SHP77 (cell line): ENCODE measurements around the gene MICB.
"Not testable (repeated sequence)": the region's sequence is repeated elsewhere in the genome, so short reads cannot be mapped to it uniquely, and the experiment has no call there.

Experiments
- DNase-seq, 2 experiments: peaks; one replicate each; lab custom pipeline; 2025; lab: John Stamatoyannopoulos, UW

MICB gene

DNA sequence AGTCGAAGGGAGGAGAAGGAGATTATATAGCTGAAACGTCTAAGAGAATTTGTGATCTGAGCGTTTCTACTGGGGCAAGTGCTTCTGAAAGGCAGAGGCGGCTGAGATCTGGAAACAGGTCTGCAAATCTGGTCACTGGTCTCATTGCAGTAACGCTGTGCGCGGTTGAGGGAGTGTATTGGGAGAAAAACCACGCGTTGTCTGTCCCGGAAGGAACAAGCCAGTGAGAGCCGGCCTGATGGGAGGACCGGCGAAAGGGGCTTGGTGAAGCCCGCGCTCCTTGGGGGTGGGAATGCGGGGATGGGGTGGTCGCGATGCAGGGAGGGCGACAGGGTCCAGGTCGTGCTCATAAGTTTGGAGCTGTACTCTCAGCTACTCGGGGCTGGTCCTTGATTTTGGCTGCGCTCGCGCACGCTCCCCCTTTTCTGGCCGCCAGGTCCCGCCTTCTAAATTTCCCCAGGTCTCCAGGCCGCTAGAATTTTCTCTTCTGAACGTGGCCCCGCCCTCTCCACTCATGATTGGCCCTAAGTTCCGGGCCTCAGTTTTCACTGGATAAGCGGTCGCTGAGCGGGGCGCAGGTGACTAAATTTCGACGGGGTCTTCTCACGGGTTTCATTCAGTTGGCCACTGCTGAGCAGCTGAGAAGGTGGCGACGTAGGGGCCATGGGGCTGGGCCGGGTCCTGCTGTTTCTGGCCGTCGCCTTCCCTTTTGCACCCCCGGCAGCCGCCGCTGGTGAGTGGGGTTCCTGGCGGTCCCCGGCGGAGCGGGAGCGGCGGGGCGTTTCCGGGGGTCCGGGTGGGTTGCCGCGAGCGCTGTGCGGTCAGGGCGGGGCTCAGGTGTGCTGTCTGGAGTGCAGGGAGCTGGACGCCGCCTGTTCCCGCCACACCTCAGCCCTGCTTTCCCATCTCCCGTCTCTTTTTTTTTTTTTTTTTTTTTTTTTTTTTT lies at the start of gene MICB:
TSS of gene MICB (plus strand) at position 615 of the 946 bp plus-strand sequence. CDS start at position 664, 49 bp downstream.
- no peak for DNase-seq

DNA sequence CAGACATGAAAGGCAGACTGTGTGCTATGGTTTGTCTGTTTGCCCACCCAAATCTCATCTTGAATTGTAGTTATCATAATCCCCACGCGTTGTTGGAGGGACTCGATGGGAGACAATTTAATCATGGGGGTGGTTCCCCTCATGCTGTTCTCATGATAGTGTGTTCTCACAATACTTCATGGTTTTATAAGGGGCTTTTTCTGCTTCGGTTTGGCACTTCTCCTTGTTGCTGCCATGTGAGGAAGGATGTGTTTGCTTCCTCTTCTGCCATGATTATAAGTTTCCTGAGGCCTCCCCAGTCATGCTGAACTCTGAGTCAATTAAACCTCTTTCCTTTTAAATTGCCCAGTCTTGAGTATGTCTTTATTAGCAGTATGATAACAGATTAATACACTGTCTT lies 47.2 kb upstream of the MICB start:
- DNase-seq = no peak

- DNase-seq = no peak
These were observed 45.1 kb upstream of the MICB start for GRCh38 chr6:31452859-31453258.

DNA sequence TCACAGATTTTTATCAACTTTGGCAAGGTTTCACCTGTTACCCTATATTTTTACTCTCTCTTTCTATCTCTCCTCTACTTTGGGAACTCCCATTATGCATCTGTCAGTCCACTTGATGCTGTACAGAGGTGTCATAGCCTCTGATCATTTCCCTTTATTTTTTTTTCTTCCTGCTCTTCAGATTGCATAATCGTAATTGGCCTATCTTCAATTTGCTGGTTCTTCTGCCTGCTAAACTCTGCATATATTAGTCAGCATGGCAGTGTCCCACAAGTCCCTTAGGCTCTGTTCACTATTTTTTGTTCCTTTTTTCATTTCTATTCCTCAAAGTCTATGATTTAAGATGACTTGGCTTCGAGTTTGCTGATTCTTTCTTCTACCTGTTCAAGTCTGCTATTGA lies 44.7 kb upstream of the MICB start:
- no peak for DNase-seq

DNA sequence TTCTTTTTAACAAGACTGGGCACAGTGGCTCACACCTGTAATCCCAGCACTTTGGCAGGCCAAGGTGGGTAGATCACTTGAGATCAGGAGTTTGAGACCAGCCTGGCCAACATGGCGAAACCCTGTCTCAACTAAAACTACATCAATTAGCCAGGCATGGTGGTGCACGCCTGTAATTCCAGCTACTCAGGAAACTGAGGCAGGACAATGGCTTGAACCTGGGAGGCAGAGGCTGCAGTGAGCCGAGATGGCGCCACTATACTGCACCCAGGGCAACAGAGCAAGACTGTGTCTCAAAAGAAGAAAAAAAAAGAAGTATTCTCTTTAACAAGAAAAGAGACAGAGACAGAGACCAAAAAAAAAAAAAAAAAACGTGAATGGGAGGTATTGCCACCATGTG lies 38.1 kb upstream of the MICB start:
- DNase-seq = not testable (repeated sequence)

GRCh38 chr6:31460361-31461025 lies 37.5 kb upstream of the MICB start:
- DNase-seq = no peak

- no peak for DNase-seq
These were observed 35.6 kb upstream of the MICB start for GRCh38 chr6:31462026-31462963.

GRCh38 chr6:31462964-31463870 lies 34.7 kb upstream of the MICB start:
- DNase-seq = no peak

DNA sequence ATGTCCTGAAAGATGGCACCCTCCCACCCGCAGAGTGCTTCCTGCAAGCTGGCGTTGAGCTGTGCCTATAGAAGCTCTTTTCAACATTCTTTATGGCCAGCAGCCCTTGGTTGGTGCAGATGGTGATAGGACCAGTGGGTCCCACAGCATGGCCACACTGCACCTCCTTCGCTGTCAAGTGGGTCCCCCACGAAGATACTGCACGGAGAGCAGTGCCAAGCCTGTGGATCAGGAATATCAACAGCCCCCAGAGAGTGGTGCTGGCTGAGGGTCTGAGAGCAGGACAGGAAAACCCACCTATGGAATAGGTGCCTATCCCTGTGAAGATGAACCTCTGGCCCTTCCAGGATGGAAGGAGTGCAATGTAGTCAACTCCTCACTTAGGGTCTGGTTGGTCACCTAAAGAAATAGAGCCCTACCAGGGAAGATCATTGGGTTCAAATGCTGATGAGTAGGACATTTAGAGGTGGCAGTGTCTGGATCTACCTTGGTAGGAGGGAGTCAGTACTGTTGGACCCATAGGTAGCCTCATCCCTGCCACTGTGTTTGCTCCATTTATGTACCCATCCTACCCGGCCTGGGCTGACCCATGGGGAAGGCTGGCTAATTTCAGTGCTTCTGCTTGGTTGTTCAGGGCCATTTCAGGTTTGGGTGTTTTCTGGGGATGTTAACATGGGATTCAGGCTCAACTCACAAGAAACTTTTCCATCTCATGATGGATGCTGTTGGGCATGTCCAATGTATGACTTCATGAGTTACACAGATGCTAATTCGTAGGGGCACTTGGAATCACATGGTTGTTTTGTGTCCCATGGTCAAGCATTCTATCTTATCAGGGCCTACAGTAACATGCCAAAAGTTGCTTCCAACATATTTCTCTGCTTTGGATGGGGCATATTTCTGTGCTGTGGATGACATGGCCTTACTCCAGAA lies 33.4 kb upstream of the MICB start:
- DNase-seq = no peak

DNA sequence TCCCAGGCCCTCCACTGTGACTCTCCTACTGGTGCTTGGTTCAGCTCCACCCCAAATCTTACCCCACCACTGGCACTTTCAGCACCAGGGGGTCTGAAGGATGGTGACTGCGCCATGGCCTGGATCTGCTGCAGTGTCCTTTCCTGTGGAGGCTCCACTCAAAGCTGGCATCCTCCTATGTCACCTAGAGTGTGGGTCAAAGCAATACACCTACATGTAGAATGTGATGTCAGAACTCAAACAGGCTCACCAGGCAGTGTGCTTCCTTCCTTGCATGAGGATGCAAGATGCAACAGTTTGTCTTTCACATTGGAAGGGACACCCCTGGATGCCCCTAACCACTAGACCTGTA lies 32.8 kb upstream of the MICB start:
- no peak for DNase-seq

DNA sequence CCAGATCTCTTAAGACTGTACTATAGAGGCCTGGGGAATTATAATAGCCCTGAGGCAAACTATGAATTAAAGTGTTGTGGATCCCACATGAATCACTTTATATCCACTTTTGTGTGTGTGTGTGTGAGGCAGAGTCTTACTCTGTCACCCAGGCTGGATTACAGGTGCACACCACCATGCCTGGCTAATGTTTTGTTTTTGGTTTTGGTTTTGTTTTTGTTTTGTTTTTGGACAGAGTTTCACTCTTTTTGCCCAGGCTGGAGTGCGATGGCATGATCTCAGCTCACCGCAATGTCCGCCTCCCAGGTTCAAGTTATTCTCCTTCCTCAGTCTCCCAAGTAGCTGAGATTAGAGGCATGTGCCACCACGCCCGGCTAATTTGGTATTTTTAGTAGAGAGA lies 32.2 kb upstream of the MICB start:
- DNase-seq = no peak

DNA sequence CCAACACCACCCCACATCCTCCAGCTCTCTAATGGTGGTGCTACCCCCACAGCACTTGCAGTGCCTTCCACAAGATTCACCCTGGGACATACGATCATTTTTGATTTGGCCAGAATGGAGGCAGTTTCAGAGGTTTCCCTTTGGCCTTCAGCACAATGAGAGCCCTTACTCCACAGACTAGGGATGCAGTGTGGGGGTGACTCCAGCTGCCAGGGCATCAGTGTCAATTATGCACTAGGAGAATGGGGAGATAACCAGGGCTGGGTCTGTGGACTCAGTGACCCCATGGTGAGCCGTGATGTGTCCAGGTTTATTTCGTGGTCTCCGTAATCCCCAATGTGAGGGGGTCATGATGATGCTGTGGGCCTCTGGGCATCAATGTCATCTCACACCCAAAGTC lies 31.5 kb upstream of the MICB start:
- no peak for DNase-seq

GRCh38 chr6:31467151-31467550 lies 30.8 kb upstream of the MICB start:
- DNase-seq = no peak

- DNase-seq = no peak
These were observed 29.6 kb upstream of the MICB start for GRCh38 chr6:31468311-31468710.

GRCh38 chr6:31470801-31471200 lies 27.1 kb upstream of the MICB start:
- DNase-seq = no peak

DNA sequence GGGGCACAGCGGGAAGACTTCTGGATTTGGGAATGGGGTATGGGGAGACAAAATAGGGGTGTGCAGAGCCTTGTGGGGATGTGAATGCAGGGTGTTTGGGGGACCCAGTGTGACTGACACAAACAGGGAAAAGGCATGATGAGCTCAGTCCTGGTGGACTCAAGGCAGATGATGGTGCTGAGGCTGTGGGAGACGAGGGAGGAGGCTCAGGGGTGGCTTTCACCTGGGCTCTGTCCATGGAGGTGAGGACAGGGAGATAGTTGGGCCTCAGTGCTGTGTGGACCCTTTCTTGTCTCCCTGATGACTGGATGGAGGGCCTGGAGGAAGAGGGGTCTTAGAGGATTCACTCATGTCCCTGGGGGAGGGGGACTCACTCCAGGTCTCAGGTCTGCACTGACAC lies 26.2 kb upstream of the MICB start:
- no peak for DNase-seq

DNA sequence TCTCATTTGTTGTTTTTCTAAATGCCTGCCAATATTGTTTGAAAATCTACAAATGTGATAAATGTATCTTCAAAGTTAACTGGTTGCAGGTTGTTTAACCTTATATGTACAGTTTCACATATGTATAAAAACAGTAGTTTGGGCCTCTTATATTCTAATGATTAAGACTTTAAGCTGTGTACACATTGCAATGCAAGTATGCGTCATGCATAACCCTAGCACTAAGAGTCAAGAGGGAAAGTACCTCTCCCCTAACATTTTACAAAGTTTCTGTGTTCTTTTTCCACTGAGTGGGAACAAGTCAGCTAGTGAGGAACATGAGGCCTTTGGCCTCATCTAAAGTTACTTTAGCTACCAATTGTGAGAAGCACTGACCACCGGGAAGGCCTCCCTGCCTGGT lies 25.7 kb upstream of the MICB start:
- DNase-seq = no peak

DNA sequence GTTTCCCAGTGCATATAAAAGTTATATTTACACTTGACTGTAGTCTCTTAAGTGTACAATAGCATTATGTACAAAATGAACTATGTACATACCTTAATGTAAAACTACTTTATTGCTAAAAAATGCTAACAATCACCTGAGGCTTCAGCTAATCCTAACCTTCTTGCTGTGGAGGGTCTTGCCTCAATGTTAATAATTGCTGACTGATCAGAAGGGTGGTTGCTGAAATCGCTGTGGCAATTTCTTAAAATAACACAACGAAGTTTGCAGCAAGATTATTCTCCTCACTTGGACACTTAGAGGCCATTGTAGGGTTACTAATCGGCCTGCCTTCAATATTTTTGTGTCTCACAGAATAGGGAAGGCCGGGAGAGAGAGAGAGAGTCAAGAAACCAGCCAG lies 24.7 kb upstream of the MICB start:
- no peak for DNase-seq

- DNase-seq = no peak
These were observed 23.9 kb upstream of the MICB start for GRCh38 chr6:31473780-31474761.
